ENCODE data around the gene IDH3A.

The IDH3A gene

DNA sequence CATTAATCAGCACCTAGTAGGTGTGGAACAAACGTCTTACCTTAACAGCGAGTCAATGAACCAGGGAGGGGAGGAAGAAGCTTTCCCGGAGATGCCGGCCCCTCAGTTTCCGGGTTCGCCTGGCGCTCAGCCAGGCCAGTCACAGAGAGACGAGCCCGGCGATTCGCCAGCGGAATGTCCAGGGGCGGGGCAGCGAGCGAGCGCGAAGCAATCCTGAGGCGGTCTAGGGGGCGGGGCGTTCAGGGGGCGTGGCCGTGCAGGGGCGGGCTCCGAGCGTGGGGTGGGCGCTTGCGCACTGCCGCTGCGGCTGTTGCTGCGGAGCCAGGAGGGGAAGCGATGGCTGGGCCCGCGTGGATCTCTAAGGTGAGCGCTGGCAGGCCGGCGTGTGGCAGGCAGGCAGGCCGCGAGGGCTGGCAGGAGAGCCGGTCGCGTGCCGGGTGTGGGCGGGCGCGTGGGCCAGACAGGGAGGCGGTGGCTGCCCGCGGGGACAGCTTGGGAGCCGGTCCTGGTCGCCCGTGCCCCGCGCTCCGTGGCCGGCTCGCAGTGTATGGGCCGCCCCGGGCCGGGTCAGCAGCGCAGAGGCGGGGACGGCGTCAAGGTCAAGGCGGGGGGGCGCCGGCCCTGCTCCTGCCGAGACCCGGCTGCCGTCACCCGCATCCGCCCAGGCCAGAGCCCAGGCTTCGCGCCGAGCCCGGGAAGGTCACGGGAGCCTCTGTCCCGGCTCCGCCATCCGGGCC is at the start of gene IDH3A:
Gene IDH3A (plus strand): TSS at position 295 of the 737 bp plus-strand sequence. CDS start 42 bp downstream, at position 337.
- Histone ChIP-seq H3K4me3 (IDR thresholded peaks at IDR 0.05; ENCODE audit: insufficient read depth, low read depth, low read length) (no peak within 1 kb of the TSS), H2AFZ (ENCODE audit: low read depth) (peak within 1 kb of the TSS; percentile 76), H3K4me1 (ENCODE audit: low read depth, poor library complexity, severe bottlenecking) (peaks cover 26% of the 10 kb centered on the region), H3K27me3 (ENCODE audit: insufficient read depth, low read depth) (no peaks in the 10 kb centered on the region), H3K36me3 (ENCODE audit: insufficient read depth) (no peaks in the 10 kb centered on the region), H3K4me2 (peak within 1 kb of the TSS; percentile 71), H4K20me1 (ENCODE audit: insufficient read depth) (0 out of 2 replicates have a peak, but pooled peaks cover under 1% of the 10 kb centered on the region), H3K9ac (peak within 1 kb of the TSS; percentile 53; the same call in 1 of the 2 replicates), H3K27ac (no peak within 1 kb of the TSS), H3K79me2 (ENCODE audit: insufficient read depth, low read depth) (peaks cover 38% of the 10 kb centered on the region; the same call in 1 of the 2 replicates)
- TF ChIP-seq, protein P1, sequence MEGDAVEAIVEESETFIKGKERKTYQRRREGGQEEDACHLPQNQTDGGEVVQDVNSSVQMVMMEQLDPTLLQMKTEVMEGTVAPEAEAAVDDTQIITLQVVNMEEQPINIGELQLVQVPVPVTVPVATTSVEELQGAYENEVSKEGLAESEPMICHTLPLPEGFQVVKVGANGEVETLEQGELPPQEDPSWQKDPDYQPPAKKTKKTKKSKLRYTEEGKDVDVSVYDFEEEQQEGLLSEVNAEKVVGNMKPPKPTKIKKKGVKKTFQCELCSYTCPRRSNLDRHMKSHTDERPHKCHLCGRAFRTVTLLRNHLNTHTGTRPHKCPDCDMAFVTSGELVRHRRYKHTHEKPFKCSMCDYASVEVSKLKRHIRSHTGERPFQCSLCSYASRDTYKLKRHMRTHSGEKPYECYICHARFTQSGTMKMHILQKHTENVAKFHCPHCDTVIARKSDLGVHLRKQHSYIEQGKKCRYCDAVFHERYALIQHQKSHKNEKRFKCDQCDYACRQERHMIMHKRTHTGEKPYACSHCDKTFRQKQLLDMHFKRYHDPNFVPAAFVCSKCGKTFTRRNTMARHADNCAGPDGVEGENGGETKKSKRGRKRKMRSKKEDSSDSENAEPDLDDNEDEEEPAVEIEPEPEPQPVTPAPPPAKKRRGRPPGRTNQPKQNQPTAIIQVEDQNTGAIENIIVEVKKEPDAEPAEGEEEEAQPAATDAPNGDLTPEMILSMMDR (conservative IDR thresholded peaks at IDR 0.05; ENCODE audit: low read depth, low read length) = no peak

- H3K27me3 ChIP-seq (ENCODE audit: insufficient read depth, low read depth) = no peaks in the 10 kb centered on the region
- no peak overlapping the region for H3K27ac ChIP-seq
- TF ChIP-seq, protein P1 (conservative IDR thresholded peaks at IDR 0.05; ENCODE audit: low read depth, low read length) = no peak
- no peaks in the 10 kb centered on the region for H4K20me1 ChIP-seq (ENCODE audit: insufficient read depth)
- H3K9ac ChIP-seq = no peak overlapping the region
- H3K4me1 ChIP-seq (ENCODE audit: low read depth, poor library complexity, severe bottlenecking) = peaks cover 30% of the 10 kb centered on the region
- no peak overlapping the region for H3K4me3 ChIP-seq (IDR thresholded peaks at IDR 0.05; ENCODE audit: insufficient read depth, low read depth, low read length)
- no peaks in the 10 kb centered on the region for H3K79me2 ChIP-seq (ENCODE audit: insufficient read depth, low read depth)
- H3K4me2 ChIP-seq = no peak overlapping the region
- H3K36me3 ChIP-seq (ENCODE audit: insufficient read depth) = no peaks in the 10 kb centered on the region
- no peak overlapping the region for H2AFZ ChIP-seq (ENCODE audit: low read depth)
Measured at GRCh38 chr15:78100886-78101285, 48.3 kb upstream of the IDH3A start.

GRCh38 chr15:78101423-78102105 is 47.6 kb upstream of the IDH3A start:
- Histone ChIP-seq H3K9ac (no peak overlapping the region), H3K27ac (no peak overlapping the region), H3K4me2 (no peak overlapping the region), H3K79me2 (ENCODE audit: insufficient read depth, low read depth) (no peaks in the 10 kb centered on the region), H3K36me3 (ENCODE audit: insufficient read depth) (no peaks in the 10 kb centered on the region), H3K4me1 (ENCODE audit: low read depth, poor library complexity, severe bottlenecking) (peaks cover 34% of the 10 kb centered on the region), H3K4me3 (IDR thresholded peaks at IDR 0.05; ENCODE audit: insufficient read depth, low read depth, low read length) (no peak overlapping the region), H2AFZ (ENCODE audit: low read depth) (no peak overlapping the region), H3K27me3 (ENCODE audit: insufficient read depth, low read depth) (no peaks in the 10 kb centered on the region), H4K20me1 (ENCODE audit: insufficient read depth) (no peaks in the 10 kb centered on the region)
- TF ChIP-seq, protein P1 (conservative IDR thresholded peaks at IDR 0.05; ENCODE audit: low read depth, low read length) = no peak

DNA sequence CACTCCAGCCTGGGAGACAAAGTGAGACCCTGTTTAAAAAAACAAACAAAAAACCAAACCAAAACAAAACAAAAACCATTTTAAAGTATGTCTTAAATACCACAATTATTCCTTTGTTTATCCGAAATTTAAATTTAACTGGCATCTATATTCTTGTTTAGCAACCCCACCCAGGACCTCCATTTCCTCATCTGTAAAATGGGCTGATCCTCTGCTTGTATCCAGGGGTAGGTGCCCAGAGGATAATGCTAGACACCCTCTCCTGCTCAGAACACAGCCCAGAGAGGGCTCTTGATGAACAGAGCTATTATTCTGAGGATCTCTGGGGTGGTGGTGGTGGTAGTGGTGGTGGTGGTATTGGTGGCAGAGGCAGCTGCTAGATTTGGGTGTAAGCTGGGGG is 47.0 kb upstream of the IDH3A start:
- Histone ChIP-seq H2AFZ (ENCODE audit: low read depth) (no peak overlapping the region), H3K27ac (no peak overlapping the region), H3K36me3 (ENCODE audit: insufficient read depth) (no peaks in the 10 kb centered on the region), H4K20me1 (ENCODE audit: insufficient read depth) (no peaks in the 10 kb centered on the region), H3K4me1 (ENCODE audit: low read depth, poor library complexity, severe bottlenecking) (peaks cover 34% of the 10 kb centered on the region), H3K4me3 (IDR thresholded peaks at IDR 0.05; ENCODE audit: insufficient read depth, low read depth, low read length) (no peak overlapping the region), H3K79me2 (ENCODE audit: insufficient read depth, low read depth) (no peaks in the 10 kb centered on the region), H3K4me2 (no peak overlapping the region), H3K27me3 (ENCODE audit: insufficient read depth, low read depth) (no peaks in the 10 kb centered on the region), H3K9ac (no peak overlapping the region)
- TF ChIP-seq, protein P1 (conservative IDR thresholded peaks at IDR 0.05; ENCODE audit: low read depth, low read length) = no peak
